Suprapubic skin (tissue), 3 donors: ENCODE data around the gene SNX1.

Experiments
- POLR2A ChIP-seq, 2 donors: fragments of 450-650 bp; IDR thresholded peaks; one replicate each; pipeline ENCODE4 v1.6.1; 2017; ENCODE audit warnings: antibody characterized with exemption in 2 of 2, mild to moderate bottlenecking in 2 of 2, moderate library complexity in 2 of 2
- TF ChIP-seq, protein P1 (sequence below), 2 donors: fragments of 200-600 bp in 1 of 2; fragments of 450-650 bp in 1 of 2; sonication (generic) in 1 of 2; IDR thresholded peaks; one replicate each; pipeline ENCODE4 v1.5.1; 2016 to 2019; ENCODE audit warnings: antibody characterized with exemption in 2 of 2, mild to moderate bottlenecking in 1 of 2, moderate library complexity in 1 of 2

DNA sequence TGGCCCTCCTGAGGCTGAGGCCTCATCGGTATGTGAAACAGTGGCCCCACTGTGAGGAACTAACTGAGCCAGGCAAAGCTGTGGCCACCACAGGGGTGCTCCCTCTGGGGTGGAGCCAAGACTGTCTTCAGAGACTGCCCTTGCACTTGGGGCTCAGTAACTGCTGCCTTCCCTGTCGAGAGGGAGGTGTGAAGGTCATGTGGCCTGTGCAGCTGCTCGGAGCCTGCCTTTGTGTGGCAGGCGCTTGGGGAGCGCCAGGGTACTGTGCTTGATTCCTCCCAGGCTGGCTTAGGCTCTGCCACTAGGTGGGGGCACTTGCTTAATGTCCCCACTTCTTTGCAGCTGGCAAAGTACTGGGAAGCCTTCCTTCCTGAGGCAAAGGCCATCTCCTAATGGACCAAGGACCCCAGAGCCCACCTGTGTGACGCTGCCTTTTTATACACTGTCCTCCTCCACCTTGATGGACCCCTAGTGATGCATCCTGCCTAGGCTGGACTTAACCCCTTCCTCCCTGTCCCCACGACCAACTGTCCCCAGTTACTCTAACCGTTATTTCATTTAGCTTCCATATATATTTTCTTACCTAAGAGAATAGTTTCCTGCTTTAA lies 41.5 kb downstream of the SNX1 start:
- TF ChIP-seq, protein P1, sequence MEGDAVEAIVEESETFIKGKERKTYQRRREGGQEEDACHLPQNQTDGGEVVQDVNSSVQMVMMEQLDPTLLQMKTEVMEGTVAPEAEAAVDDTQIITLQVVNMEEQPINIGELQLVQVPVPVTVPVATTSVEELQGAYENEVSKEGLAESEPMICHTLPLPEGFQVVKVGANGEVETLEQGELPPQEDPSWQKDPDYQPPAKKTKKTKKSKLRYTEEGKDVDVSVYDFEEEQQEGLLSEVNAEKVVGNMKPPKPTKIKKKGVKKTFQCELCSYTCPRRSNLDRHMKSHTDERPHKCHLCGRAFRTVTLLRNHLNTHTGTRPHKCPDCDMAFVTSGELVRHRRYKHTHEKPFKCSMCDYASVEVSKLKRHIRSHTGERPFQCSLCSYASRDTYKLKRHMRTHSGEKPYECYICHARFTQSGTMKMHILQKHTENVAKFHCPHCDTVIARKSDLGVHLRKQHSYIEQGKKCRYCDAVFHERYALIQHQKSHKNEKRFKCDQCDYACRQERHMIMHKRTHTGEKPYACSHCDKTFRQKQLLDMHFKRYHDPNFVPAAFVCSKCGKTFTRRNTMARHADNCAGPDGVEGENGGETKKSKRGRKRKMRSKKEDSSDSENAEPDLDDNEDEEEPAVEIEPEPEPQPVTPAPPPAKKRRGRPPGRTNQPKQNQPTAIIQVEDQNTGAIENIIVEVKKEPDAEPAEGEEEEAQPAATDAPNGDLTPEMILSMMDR (IDR thresholded peaks at IDR 0.05), result no peak
- TF ChIP-seq POLR2A (IDR thresholded peaks at IDR 0.05), result no peak
